ENCODE measurements around the gene CEP95. TPM values are rescaled to one million over a fixed set of nuclear protein-coding genes. Genes with fewer than 3 reads are reported as not detected.

CEP95 gene
- polyA plus RNA-seq, 1 donor from 2014 or later = 220 TPM

DNA sequence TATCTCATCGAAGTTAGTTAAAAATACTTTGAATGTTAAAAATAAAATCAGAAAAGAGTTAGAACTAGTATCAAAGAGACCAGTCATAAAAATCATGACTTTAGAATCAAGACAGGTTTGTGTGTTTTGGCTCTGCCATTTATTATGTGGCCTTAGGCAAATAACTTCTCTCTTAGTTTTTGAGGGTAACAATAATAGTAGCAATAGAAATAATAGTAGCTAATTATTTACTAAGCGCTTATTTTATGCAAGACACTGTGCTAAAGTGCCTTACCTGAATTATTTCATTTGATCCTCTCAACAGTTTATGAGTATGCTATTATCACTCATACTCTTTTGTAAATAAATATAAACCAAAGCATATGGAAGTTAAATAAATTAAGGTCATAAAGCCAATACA lies 78.4 kb downstream of the CEP95 start:
- Histone ChIP-seq H3K27me3 (ENCODE audit: insufficient read depth, low read depth, low read length) (no peaks in the 10 kb centered on the region), H3K9me3 (ENCODE audit: low read length) (no peaks in the 10 kb centered on the region), H3K36me3 (ENCODE audit: insufficient read depth, low read length) (no peaks in the 10 kb centered on the region), H4K20me1 (ENCODE audit: insufficient read depth) (no peaks in the 10 kb centered on the region), H3K27ac (ENCODE audit: low read length) (no peak overlapping the region), H3K4me3 (ENCODE audit: low read length) (no peak overlapping the region), H3F3A (ENCODE audit: insufficient read depth, low read length, poor library complexity, severe bottlenecking) (no peaks in the 10 kb centered on the region), H2AFZ (ENCODE audit: low read depth, low read length) (no peak overlapping the region), H3K9ac (ENCODE audit: low read length) (no peak overlapping the region), H3K9me2 (ENCODE audit: insufficient read depth, low read length) (no peaks in the 10 kb centered on the region), H3K4me2 (ENCODE audit: low read length) (no peak overlapping the region), H3K79me2 (replicated peaks; ENCODE audit: insufficient read depth, low read length) (no peaks in the 10 kb centered on the region)
- TF ChIP-seq RAD21 (conservative IDR thresholded peaks at IDR 0.05) (no peak), SMC3 (conservative IDR thresholded peaks at IDR 0.05; ENCODE audit: poor library complexity) (no peak), TAF1 (IDR thresholded peaks at IDR 0.05; ENCODE audit: low read depth) (no peak), EZH2 (IDR thresholded peaks at IDR 0.05; ENCODE audit: borderline replicate concordance, insufficient read depth, low read length, poor library complexity, severe bottlenecking) (no peak), EP300 (conservative IDR thresholded peaks at IDR 0.05; ENCODE audit: poor library complexity, severe bottlenecking) (no peak), MXI1 (conservative IDR thresholded peaks at IDR 0.05; ENCODE audit: poor library complexity, severe bottlenecking) (no peak), POLR2AphosphoS5 (IDR thresholded peaks at IDR 0.05) (no peak)
- TF ChIP-seq, protein P1, sequence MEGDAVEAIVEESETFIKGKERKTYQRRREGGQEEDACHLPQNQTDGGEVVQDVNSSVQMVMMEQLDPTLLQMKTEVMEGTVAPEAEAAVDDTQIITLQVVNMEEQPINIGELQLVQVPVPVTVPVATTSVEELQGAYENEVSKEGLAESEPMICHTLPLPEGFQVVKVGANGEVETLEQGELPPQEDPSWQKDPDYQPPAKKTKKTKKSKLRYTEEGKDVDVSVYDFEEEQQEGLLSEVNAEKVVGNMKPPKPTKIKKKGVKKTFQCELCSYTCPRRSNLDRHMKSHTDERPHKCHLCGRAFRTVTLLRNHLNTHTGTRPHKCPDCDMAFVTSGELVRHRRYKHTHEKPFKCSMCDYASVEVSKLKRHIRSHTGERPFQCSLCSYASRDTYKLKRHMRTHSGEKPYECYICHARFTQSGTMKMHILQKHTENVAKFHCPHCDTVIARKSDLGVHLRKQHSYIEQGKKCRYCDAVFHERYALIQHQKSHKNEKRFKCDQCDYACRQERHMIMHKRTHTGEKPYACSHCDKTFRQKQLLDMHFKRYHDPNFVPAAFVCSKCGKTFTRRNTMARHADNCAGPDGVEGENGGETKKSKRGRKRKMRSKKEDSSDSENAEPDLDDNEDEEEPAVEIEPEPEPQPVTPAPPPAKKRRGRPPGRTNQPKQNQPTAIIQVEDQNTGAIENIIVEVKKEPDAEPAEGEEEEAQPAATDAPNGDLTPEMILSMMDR (IDR thresholded peaks at IDR 0.05; ENCODE audit: poor library complexity, severe bottlenecking) = no peak
- TF ChIP-seq, protein P2, sequence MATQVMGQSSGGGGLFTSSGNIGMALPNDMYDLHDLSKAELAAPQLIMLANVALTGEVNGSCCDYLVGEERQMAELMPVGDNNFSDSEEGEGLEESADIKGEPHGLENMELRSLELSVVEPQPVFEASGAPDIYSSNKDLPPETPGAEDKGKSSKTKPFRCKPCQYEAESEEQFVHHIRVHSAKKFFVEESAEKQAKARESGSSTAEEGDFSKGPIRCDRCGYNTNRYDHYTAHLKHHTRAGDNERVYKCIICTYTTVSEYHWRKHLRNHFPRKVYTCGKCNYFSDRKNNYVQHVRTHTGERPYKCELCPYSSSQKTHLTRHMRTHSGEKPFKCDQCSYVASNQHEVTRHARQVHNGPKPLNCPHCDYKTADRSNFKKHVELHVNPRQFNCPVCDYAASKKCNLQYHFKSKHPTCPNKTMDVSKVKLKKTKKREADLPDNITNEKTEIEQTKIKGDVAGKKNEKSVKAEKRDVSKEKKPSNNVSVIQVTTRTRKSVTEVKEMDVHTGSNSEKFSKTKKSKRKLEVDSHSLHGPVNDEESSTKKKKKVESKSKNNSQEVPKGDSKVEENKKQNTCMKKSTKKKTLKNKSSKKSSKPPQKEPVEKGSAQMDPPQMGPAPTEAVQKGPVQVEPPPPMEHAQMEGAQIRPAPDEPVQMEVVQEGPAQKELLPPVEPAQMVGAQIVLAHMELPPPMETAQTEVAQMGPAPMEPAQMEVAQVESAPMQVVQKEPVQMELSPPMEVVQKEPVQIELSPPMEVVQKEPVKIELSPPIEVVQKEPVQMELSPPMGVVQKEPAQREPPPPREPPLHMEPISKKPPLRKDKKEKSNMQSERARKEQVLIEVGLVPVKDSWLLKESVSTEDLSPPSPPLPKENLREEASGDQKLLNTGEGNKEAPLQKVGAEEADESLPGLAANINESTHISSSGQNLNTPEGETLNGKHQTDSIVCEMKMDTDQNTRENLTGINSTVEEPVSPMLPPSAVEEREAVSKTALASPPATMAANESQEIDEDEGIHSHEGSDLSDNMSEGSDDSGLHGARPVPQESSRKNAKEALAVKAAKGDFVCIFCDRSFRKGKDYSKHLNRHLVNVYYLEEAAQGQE (IDR thresholded peaks at IDR 0.05; ENCODE audit: borderline replicate concordance) = no peak

Small RNA genes lying within 50 kb of the gene (small RNA-seq; reads per million reads assigned to genes)
- 0 to 5.7 (median 0) reads per million in 3 experiments for gene AC009994.1
- gene ATP5MFP4 = 0 to 0.03 (median 0) reads per million in 3 experiments

Other genes starting within 250 kb of the CEP95 start
- gene TEX2, start 243.7 kb upstream of the CEP95 start, polyA plus RNA-seq = 19.7 and 20.6 TPM in 2 replicates
- gene PECAM1, start 116.1 kb upstream of the CEP95 start, polyA plus RNA-seq = not detected in 2 replicates
- not detected in 2 replicates for gene MILR1, start 57.9 kb upstream of the CEP95 start, polyA plus RNA-seq
- 14.3 and 16.9 TPM in 2 replicates for gene POLG2, start 9.9 kb upstream of the CEP95 start, polyA plus RNA-seq
- gene DDX5, start 688 bp upstream of the CEP95 start, polyA plus RNA-seq = 1,789 and 2,358 TPM in 2 replicates
- gene SMURF2, start 155.3 kb downstream of the CEP95 start, polyA plus RNA-seq = 55.2 and 61.0 TPM in 2 replicates

All from neural cell (in vitro differentiated cells).